ENCODE results near the gene UPK3A. TPM values are rescaled to one million over a fixed set of nuclear protein-coding genes. Genes with fewer than 3 reads are reported as not detected.

UPK3A gene
- total and polyA plus RNA-seq, 2 experiments from 2014 or later: 0.47 TPM; not detected in 1

DNA sequence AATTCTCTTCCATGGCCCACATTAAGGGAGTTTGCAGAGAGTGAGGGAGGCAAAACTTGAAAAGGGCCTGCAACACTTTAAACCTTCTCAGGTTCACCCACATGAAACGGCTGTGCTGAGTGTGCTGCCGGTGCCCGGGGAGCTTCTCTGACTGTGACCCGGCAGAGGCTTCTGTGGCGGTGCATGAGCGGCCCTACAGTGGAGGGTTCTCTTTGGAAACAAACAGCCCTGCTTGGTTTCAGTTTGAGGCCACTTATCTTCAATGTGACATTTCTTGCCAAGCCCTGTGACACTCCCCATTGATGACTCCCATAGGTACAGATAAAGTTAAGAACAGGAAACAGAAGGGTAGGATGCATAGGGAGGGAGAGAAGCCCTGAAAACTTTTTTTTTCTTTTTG, 56.7 kb downstream of the UPK3A start:
- ATAC-seq: no peak
- Histone ChIP-seq H3K4me3 (no peak overlapping the region), H3F3A (replicated peaks; ENCODE audit: low read depth) (no peaks in the 10 kb centered on the region), H3K4me2 (no peak overlapping the region), H3K9me2 (ENCODE audit: insufficient read depth) (no peaks in the 10 kb centered on the region; the same call in 1 of the 2 replicates), H4K20me1 (replicated peaks; ENCODE audit: insufficient read depth) (no peaks in the 10 kb centered on the region), H3K27me3 (ENCODE audit: insufficient read depth) (no peaks in the 10 kb centered on the region), H2AFZ (no peak overlapping the region), H3K4me1 (ENCODE audit: insufficient read depth) (no peaks in the 10 kb centered on the region), H3K27ac (ENCODE audit: low read depth) (no peak overlapping the region), H3K79me2 (replicated peaks; ENCODE audit: insufficient read depth) (no peaks in the 10 kb centered on the region), H3K36me3 (ENCODE audit: insufficient read depth) (0 out of 2 replicates have a peak, but pooled peaks cover 15% of the 10 kb centered on the region)
- TF ChIP-seq, protein P1, sequence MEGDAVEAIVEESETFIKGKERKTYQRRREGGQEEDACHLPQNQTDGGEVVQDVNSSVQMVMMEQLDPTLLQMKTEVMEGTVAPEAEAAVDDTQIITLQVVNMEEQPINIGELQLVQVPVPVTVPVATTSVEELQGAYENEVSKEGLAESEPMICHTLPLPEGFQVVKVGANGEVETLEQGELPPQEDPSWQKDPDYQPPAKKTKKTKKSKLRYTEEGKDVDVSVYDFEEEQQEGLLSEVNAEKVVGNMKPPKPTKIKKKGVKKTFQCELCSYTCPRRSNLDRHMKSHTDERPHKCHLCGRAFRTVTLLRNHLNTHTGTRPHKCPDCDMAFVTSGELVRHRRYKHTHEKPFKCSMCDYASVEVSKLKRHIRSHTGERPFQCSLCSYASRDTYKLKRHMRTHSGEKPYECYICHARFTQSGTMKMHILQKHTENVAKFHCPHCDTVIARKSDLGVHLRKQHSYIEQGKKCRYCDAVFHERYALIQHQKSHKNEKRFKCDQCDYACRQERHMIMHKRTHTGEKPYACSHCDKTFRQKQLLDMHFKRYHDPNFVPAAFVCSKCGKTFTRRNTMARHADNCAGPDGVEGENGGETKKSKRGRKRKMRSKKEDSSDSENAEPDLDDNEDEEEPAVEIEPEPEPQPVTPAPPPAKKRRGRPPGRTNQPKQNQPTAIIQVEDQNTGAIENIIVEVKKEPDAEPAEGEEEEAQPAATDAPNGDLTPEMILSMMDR (conservative IDR thresholded peaks at IDR 0.05; ENCODE audit: low read depth in 2 of 2): no peak
- TF ChIP-seq JUNB (IDR thresholded peaks at IDR 0.05; ENCODE audit: unreplicated experiment) (no peak), CREB1 (CRISPR knock-in tag; IDR thresholded peaks at IDR 0.05; ENCODE audit: low read depth) (no peak), POLR2AphosphoS5 (IDR thresholded peaks at IDR 0.05; ENCODE audit: low read depth) (no peak), EZH2 (IDR thresholded peaks at IDR 0.05; ENCODE audit: low read depth, unreplicated experiment) (no peak), EZH2phosphoT487 (IDR thresholded peaks at IDR 0.05; ENCODE audit: unreplicated experiment) (no peak), NANOG (IDR thresholded peaks at IDR 0.05; ENCODE audit: borderline replicate concordance) (no peak), ZNF114 (CRISPR knock-in tag; IDR thresholded peaks at IDR 0.05) (no peak), ZNF331 (CRISPR knock-in tag; IDR thresholded peaks at IDR 0.05; ENCODE audit: low read depth) (no peak), STAT1 (IDR thresholded peaks at IDR 0.05; ENCODE audit: unreplicated experiment) (no peak)
- TF ChIP-seq, protein P2, sequence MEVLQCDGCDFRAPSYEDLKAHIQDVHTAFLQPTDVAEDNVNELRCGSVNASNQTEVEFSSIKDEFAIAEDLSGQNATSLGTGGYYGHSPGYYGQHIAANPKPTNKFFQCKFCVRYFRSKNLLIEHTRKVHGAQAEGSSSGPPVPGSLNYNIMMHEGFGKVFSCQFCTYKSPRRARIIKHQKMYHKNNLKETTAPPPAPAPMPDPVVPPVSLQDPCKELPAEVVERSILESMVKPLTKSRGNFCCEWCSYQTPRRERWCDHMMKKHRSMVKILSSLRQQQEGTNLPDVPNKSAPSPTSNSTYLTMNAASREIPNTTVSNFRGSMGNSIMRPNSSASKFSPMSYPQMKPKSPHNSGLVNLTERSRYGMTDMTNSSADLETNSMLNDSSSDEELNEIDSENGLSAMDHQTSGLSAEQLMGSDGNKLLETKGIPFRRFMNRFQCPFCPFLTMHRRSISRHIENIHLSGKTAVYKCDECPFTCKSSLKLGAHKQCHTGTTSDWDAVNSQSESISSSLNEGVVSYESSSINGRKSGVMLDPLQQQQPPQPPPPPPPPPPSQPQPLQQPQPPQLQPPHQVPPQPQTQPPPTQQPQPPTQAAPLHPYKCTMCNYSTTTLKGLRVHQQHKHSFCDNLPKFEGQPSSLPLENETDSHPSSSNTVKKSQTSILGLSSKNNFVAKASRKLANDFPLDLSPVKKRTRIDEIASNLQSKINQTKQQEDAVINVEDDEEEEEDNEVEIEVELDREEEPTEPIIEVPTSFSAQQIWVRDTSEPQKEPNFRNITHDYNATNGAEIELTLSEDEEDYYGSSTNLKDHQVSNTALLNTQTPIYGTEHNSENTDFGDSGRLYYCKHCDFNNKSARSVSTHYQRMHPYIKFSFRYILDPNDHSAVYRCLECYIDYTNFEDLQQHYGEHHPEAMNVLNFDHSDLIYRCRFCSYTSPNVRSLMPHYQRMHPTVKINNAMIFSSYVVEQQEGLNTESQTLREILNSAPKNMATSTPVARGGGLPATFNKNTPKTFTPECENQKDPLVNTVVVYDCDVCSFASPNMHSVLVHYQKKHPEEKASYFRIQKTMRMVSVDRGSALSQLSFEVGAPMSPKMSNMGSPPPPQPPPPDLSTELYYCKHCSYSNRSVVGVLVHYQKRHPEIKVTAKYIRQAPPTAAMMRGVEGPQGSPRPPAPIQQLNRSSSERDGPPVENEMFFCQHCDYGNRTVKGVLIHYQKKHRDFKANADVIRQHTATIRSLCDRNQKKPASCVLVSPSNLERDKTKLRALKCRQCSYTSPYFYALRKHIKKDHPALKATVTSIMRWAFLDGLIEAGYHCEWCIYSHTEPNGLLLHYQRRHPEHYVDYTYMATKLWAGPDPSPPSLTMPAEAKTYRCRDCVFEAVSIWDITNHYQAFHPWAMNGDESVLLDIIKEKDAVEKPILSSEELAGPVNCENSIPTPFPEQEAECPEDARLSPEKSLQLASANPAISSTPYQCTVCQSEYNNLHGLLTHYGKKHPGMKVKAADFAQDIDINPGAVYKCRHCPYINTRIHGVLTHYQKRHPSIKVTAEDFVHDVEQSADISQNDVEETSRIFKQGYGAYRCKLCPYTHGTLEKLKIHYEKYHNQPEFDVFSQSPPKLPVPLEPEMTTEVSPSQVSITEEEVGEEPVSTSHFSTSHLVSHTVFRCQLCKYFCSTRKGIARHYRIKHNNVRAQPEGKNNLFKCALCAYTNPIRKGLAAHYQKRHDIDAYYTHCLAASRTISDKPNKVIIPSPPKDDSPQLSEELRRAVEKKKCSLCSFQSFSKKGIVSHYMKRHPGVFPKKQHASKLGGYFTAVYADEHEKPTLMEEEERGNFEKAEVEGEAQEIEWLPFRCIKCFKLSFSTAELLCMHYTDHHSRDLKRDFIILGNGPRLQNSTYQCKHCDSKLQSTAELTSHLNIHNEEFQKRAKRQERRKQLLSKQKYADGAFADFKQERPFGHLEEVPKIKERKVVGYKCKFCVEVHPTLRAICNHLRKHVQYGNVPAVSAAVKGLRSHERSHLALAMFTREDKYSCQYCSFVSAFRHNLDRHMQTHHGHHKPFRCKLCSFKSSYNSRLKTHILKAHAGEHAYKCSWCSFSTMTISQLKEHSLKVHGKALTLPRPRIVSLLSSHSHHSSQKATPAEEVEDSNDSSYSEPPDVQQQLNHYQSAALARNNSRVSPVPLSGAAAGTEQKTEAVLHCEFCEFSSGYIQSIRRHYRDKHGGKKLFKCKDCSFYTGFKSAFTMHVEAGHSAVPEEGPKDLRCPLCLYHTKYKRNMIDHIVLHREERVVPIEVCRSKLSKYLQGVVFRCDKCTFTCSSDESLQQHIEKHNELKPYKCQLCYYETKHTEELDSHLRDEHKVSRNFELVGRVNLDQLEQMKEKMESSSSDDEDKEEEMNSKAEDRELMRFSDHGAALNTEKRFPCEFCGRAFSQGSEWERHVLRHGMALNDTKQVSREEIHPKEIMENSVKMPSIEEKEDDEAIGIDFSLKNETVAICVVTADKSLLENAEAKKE (CRISPR knock-in tag; IDR thresholded peaks at IDR 0.05): no peak
- TF ChIP-seq, protein P3, sequence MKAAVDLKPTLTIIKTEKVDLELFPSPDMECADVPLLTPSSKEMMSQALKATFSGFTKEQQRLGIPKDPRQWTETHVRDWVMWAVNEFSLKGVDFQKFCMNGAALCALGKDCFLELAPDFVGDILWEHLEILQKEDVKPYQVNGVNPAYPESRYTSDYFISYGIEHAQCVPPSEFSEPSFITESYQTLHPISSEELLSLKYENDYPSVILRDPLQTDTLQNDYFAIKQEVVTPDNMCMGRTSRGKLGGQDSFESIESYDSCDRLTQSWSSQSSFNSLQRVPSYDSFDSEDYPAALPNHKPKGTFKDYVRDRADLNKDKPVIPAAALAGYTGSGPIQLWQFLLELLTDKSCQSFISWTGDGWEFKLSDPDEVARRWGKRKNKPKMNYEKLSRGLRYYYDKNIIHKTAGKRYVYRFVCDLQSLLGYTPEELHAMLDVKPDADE (IDR thresholded peaks at IDR 0.05): no peak
- TF ChIP-seq, protein P4, sequence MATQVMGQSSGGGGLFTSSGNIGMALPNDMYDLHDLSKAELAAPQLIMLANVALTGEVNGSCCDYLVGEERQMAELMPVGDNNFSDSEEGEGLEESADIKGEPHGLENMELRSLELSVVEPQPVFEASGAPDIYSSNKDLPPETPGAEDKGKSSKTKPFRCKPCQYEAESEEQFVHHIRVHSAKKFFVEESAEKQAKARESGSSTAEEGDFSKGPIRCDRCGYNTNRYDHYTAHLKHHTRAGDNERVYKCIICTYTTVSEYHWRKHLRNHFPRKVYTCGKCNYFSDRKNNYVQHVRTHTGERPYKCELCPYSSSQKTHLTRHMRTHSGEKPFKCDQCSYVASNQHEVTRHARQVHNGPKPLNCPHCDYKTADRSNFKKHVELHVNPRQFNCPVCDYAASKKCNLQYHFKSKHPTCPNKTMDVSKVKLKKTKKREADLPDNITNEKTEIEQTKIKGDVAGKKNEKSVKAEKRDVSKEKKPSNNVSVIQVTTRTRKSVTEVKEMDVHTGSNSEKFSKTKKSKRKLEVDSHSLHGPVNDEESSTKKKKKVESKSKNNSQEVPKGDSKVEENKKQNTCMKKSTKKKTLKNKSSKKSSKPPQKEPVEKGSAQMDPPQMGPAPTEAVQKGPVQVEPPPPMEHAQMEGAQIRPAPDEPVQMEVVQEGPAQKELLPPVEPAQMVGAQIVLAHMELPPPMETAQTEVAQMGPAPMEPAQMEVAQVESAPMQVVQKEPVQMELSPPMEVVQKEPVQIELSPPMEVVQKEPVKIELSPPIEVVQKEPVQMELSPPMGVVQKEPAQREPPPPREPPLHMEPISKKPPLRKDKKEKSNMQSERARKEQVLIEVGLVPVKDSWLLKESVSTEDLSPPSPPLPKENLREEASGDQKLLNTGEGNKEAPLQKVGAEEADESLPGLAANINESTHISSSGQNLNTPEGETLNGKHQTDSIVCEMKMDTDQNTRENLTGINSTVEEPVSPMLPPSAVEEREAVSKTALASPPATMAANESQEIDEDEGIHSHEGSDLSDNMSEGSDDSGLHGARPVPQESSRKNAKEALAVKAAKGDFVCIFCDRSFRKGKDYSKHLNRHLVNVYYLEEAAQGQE (IDR thresholded peaks at IDR 0.05; ENCODE audit: unreplicated experiment): no peak
- Mint-ChIP-seq H3K27me3 (ENCODE audit: insufficient read depth, low read depth, poor library complexity) (peaks cover 2% of the 10 kb centered on the region), H3K4me3 (no peak overlapping the region), H3K36me3 (ENCODE audit: low read depth) (peaks cover 27% of the 10 kb centered on the region), H3K4me1 (no peaks in the 10 kb centered on the region), H3K27ac (no peak overlapping the region), H3K9me3 (no peaks in the 10 kb centered on the region)
- DNase-seq (ENCODE audit: low spot score): no peak

Measured in GM23338 (cell line).